Psoas muscle (tissue), 8 donors: Measurements from ENCODE around the gene OAS2. TPM values are rescaled to one million over a fixed set of nuclear protein-coding genes. Genes with fewer than 3 reads are reported as not detected.

Experiments used
- ATAC-seq, 4 donors: fragments of 200-7000 bp; cut with Tn5 transposase; one replicate each; pipeline ENCODE4 v1.9.1; 2020; ENCODE audit warnings: moderate library complexity in 3 of 4, mild to moderate bottlenecking in 2 of 4
- DNase-seq, 2 donors: peaks; one replicate each; pipeline ENCODE4 v3.0.0-alpha.2; 2020
- H3K27ac ChIP-seq: fragments of 200-600 bp; one replicate; pipeline ENCODE4 v1.8.0; 2022
- H3K27me3 ChIP-seq, 3 donors: fragments of 200-600 bp in 1 of 3; one replicate each; pipeline versions ENCODE4 v1.6.1 to v1.8.0; 2013 to 2022; ENCODE audit warnings: low read length in 2 of 3, mild to moderate bottlenecking in 2 of 3, moderate library complexity in 1 of 3; ENCODE audit not compliant: insufficient read depth in 3 of 3
- H3K36me3 ChIP-seq, 2 donors: fragments of 200-600 bp in 1 of 2; one replicate each; pipeline versions ENCODE4 v1.6.1 to v1.8.0; 2013 to 2022; ENCODE audit warnings: low read depth in 1 of 2, mild to moderate bottlenecking in 1 of 2, moderate library complexity in 1 of 2; ENCODE audit not compliant: insufficient read depth in 1 of 2
- H3K4me1 ChIP-seq: fragments of 200-600 bp; one replicate; pipeline ENCODE4 v1.8.0; 2022
- H3K4me3 ChIP-seq: fragments of 200-600 bp; one replicate; pipeline ENCODE4 v1.8.0; 2022; ENCODE audit warnings: mild to moderate bottlenecking
- H3K9me3 ChIP-seq: fragments of 200-600 bp; one replicate; pipeline ENCODE4 v1.8.0; 2022
- CTCF ChIP-seq: fragments of 200-600 bp; IDR thresholded peaks from one replicate; pipeline ENCODE4 v1.8.0; 2022; ENCODE audit warnings: antibody characterized with exemption
- WGBS, 3 donors: extraction: QIAGEN DNeasy Blood & Tissue Kit; methylation state at CpG; one replicate each; pipeline versions ENCODE4 v1.1.6 to v1.1.7; 2013; 5-methylcytosine and 5-hydroxymethylcytosine counted together
- intact Hi-C, 2 donors: fragments of 100-400 bp; cut with DNase I; formaldehyde crosslinking; loops; one replicate each; pipeline versions ENCODE4 v1.11.0 to v1.14.2; 2022
- polyA plus RNA-seq, 3 donors: library from polyadenylated mRNA; stranded (reverse); fragments of 200-250 nt; gene quantifications; one replicate each; pipeline ENCODE4 v1.2.3, GENCODE V29; 2013
- total RNA-seq, 4 donors: library from RNA; stranded (reverse); fragmentation: NEBNext Ultra II Directional in 2 of 4; extraction: Animal tissue kit (Norgen Biotek cat#: 25700) in 2 of 4; gene quantifications; one replicate each; pipeline versions ENCODE4 v1.2.1 to v1.2.4, GENCODE V29; 2021 to 2023
- donor health status: healthy with polysubstance abuse.
- donor health status: DM: no; HTN: no; CAD: no; lungs with moderate emphysema.
- donor health status: Bipolar disorder and iron deficiency.
- donor health status: healthy.
- donor health status: DM: yes; HTN: yes; CAD: no.
- donor health status: DM: no; HTN: no; CAD: no.
- donor health status: DM: no; HTN: no; CAD: no.
- donor health status: DM: yes; HTN: yes; CAD: no.

OAS2 gene
- total and polyA plus RNA-seq, 7 donors = 1.5 to 8.4 (median 2.1) TPM

GRCh38 chr12:112942572-112942971 is 35.7 kb upstream of the OAS2 start:
- DNase-seq = no peak
- Histone ChIP-seq H3K9me3 (peaks cover 5% of the 10 kb centered on the region), H3K27ac (no peak overlapping the region), H3K4me3 (no peak overlapping the region), H3K27me3 (peaks cover 0 to 17% (median 0%) of the 10 kb centered on the region in 3 donors), H3K36me3 (no peaks in the 10 kb centered on the region), H3K4me1 (no peaks in the 10 kb centered on the region)
- intact Hi-C loops = no loop called here
- WGBS, 3 donors = 82 to 95% (median 92%) methylated on average over 1 of the region's 1 CpG
- no peak for ATAC-seq
- no peak for TF ChIP-seq CTCF

GRCh38 chr12:112944024-112944690 is 34.2 kb upstream of the OAS2 start:
- intact Hi-C loops = no loop called here
- no peak overlapping the region for H3K4me3 ChIP-seq
- H3K4me1 ChIP-seq = no peaks in the 10 kb centered on the region
- DNase-seq = no peak
- WGBS, 3 donors = 92 to 94% (median 92%) methylated on average over 15 of the region's 15 CpGs
- H3K27ac ChIP-seq = no peak overlapping the region
- no peak for ATAC-seq
- H3K36me3 ChIP-seq = no peaks in the 10 kb centered on the region
- no peak for TF ChIP-seq CTCF
- H3K9me3 ChIP-seq = peaks cover 5% of the 10 kb centered on the region
- peaks cover 0 to 9% (median 0%) of the 10 kb centered on the region in 3 donors for H3K27me3 ChIP-seq

- H3K4me3 ChIP-seq = no peak overlapping the region
- no peaks in the 10 kb centered on the region for H3K36me3 ChIP-seq
- H3K27me3 ChIP-seq = peaks cover 0 to 4% (median 0%) of the 10 kb centered on the region in 3 donors
- intact Hi-C loops = no loop called here
- H3K27ac ChIP-seq = no peak overlapping the region
- H3K9me3 ChIP-seq = peaks cover 5% of the 10 kb centered on the region
- WGBS, 3 donors = 96 to 98% (median 96%) methylated on average over 4 of the region's 4 CpGs
- ATAC-seq (no peak), DNase-seq (no peak)
- no peaks in the 10 kb centered on the region for H3K4me1 ChIP-seq
- TF ChIP-seq CTCF = no peak
Observed at GRCh38 chr12:112945515-112945914, 32.8 kb upstream of the OAS2 start.

- Histone ChIP-seq H3K9me3 (peaks cover 5% of the 10 kb centered on the region), H3K27me3 (no peaks in the 10 kb centered on the region), H3K4me3 (no peak overlapping the region), H3K36me3 (no peaks in the 10 kb centered on the region), H3K4me1 (no peaks in the 10 kb centered on the region), H3K27ac (no peak overlapping the region)
- intact Hi-C loops = no loop called here
- no peak for TF ChIP-seq CTCF
- 80 to 83% (median 82%) methylated on average over 14 of the region's 14 CpGs for WGBS, 3 donors
- DNase-seq (no peak), ATAC-seq (no peak)
Observed at GRCh38 chr12:112946236-112947000, 31.9 kb upstream of the OAS2 start.
